Esophagus squamous epithelium (tissue), 4 donors: ENCODE measurements around the gene RNF133.
"Not testable (repeated sequence)": the region's sequence is repeated elsewhere in the genome, so short reads cannot be mapped to it uniquely, and the experiment has no call there.

Experiments used
- CTCF ChIP-seq, 6 experiments: fragments of 450-650 bp in 4 of 6; fragments of 200-600 bp in 2 of 6; sonication (generic) in 2 of 6; IDR thresholded peaks; one replicate each; pipeline ENCODE4 v1.5.1; 2016 to 2019; ENCODE audit warnings: antibody characterized with exemption in 6 of 6, mild to moderate bottlenecking in 4 of 6, moderate library complexity in 4 of 6
- POLR2A ChIP-seq, 4 donors: fragments of 450-650 bp; IDR thresholded peaks; one replicate each; pipeline ENCODE4 v1.6.1; 2017; ENCODE audit warnings: antibody characterized with exemption in 4 of 4, mild to moderate bottlenecking in 4 of 4, moderate library complexity in 3 of 4

- TF ChIP-seq CTCF, POLR2A (IDR thresholded peaks at IDR 0.05): not testable (repeated sequence)
These were observed 17.7 kb downstream of the RNF133 start for GRCh38 chr7:122681186-122681585.
